NCI-H1930 (cell line): ENCODE measurements around the gene RPL7A.
"Not testable (repeated sequence)": the region's sequence is repeated elsewhere in the genome, so short reads cannot be mapped to it uniquely, and the experiment has no call there.

Experiments
- DNase-seq, 2 experiments: peaks; one replicate each; lab custom pipeline; 2025; lab: John Stamatoyannopoulos, UW

The RPL7A gene

GRCh38 chr9:133347985-133348717, at the start of gene RPL7A, which contains the start of gene MED22:
RPL7A (plus strand) TSS chr9:133348218; CDS start chr9:133348244, 26 bp downstream.
MED22 (minus strand) TSS chr9:133348131; CDS start chr9:133346662, 1,469 bp downstream.
- peak; percentile 86 to 91 for DNase-seq

GRCh38 chr9:133299996-133300395, 48.0 kb upstream of the RPL7A start:
- not testable (repeated sequence) for DNase-seq

- no peak for DNase-seq
Observed at GRCh38 chr9:133301253-133302230, 46.5 kb upstream of the RPL7A start.

- no peak for DNase-seq
Observed at GRCh38 chr9:133303266-133304157, 44.5 kb upstream of the RPL7A start.

GRCh38 chr9:133304158-133304470, 43.9 kb upstream of the RPL7A start:
- DNase-seq = no peak

GRCh38 chr9:133304477-133305377, 43.3 kb upstream of the RPL7A start:
- no peak for DNase-seq

GRCh38 chr9:133305731-133306130, 42.3 kb upstream of the RPL7A start:
- no peak for DNase-seq

GRCh38 chr9:133306242-133307204, 41.5 kb upstream of the RPL7A start:
- DNase-seq = no peak

- no peak for DNase-seq
Observed at GRCh38 chr9:133307301-133307700, 40.7 kb upstream of the RPL7A start.

- no peak for DNase-seq
Observed at GRCh38 chr9:133309608-133310007, 38.4 kb upstream of the RPL7A start.

GRCh38 chr9:133315997-133316396, 32.0 kb upstream of the RPL7A start:
- no peak for DNase-seq

GRCh38 chr9:133317551-133317950, 30.5 kb upstream of the RPL7A start:
- DNase-seq = not testable (repeated sequence)

GRCh38 chr9:133320421-133320881, 27.6 kb upstream of the RPL7A start:
- no peak for DNase-seq

- no peak for DNase-seq
Observed at GRCh38 chr9:133321411-133321935, 26.5 kb upstream of the RPL7A start.

GRCh38 chr9:133322701-133323100, 25.3 kb upstream of the RPL7A start:
- no peak for DNase-seq

- DNase-seq = no peak
Observed at GRCh38 chr9:133323211-133323610, 24.8 kb upstream of the RPL7A start.

GRCh38 chr9:133323991-133324703, 23.9 kb upstream of the RPL7A start:
- DNase-seq = no peak

GRCh38 chr9:133327021-133327420, 21.0 kb upstream of the RPL7A start:
- DNase-seq = not testable (repeated sequence)
